ENCODE measurements around the gene TNRC6B.

GRCh38 chr22:40156001-40156516 is 21.7 kb upstream of the TNRC6B start:
- peak; percentile 47 to 51 for TF ChIP-seq CTCF (conservative IDR thresholded peaks at IDR 0.05; ENCODE audit: low read depth in 2 of 2)
- TF ChIP-seq, protein P1, sequence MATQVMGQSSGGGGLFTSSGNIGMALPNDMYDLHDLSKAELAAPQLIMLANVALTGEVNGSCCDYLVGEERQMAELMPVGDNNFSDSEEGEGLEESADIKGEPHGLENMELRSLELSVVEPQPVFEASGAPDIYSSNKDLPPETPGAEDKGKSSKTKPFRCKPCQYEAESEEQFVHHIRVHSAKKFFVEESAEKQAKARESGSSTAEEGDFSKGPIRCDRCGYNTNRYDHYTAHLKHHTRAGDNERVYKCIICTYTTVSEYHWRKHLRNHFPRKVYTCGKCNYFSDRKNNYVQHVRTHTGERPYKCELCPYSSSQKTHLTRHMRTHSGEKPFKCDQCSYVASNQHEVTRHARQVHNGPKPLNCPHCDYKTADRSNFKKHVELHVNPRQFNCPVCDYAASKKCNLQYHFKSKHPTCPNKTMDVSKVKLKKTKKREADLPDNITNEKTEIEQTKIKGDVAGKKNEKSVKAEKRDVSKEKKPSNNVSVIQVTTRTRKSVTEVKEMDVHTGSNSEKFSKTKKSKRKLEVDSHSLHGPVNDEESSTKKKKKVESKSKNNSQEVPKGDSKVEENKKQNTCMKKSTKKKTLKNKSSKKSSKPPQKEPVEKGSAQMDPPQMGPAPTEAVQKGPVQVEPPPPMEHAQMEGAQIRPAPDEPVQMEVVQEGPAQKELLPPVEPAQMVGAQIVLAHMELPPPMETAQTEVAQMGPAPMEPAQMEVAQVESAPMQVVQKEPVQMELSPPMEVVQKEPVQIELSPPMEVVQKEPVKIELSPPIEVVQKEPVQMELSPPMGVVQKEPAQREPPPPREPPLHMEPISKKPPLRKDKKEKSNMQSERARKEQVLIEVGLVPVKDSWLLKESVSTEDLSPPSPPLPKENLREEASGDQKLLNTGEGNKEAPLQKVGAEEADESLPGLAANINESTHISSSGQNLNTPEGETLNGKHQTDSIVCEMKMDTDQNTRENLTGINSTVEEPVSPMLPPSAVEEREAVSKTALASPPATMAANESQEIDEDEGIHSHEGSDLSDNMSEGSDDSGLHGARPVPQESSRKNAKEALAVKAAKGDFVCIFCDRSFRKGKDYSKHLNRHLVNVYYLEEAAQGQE (IDR thresholded peaks at IDR 0.05; ENCODE audit: unreplicated experiment): no peak
- TF ChIP-seq EZH2 (IDR thresholded peaks at IDR 0.05; ENCODE audit: low read depth, unreplicated experiment): no peak
- TF ChIP-seq POLR2AphosphoS5 (IDR thresholded peaks at IDR 0.05; ENCODE audit: low read depth): no peak
- TF ChIP-seq STAT1 (IDR thresholded peaks at IDR 0.05; ENCODE audit: unreplicated experiment): no peak
- no peak for TF ChIP-seq EZH2phosphoT487 (IDR thresholded peaks at IDR 0.05; ENCODE audit: unreplicated experiment)
- no peak for TF ChIP-seq JUNB (IDR thresholded peaks at IDR 0.05; ENCODE audit: unreplicated experiment)
- no peak for TF ChIP-seq CREB1 (CRISPR knock-in tag; IDR thresholded peaks at IDR 0.05; ENCODE audit: low read depth)
- TF ChIP-seq ZNF114 (CRISPR knock-in tag; IDR thresholded peaks at IDR 0.05): no peak
- TF ChIP-seq NANOG (IDR thresholded peaks at IDR 0.05; ENCODE audit: borderline replicate concordance): no peak
- no peak for TF ChIP-seq ETS1 (IDR thresholded peaks at IDR 0.05)

Data from GM23338 (cell line).